K562 treated with DMSO at 1 percent for 12 hours (cell line): ENCODE data around the gene SESN3. TPM values are rescaled to one million over a fixed set of nuclear protein-coding genes. Genes with fewer than 3 reads are reported as not detected.

Source experiments
- total RNA-seq: library from RNA; unstranded; fragments of 300-600 nt; gene quantifications from 2 replicates; pipeline ENCODE4 v1.2.3, GENCODE V29; 2022; ENCODE audit not compliant: insufficient read depth

Gene SESN3
- total RNA-seq, result 0.83 and 6.0 TPM in 2 replicates

GRCh38 chr11:95231127-95231880, at the start of gene SESN3:
SESN3 (minus strand) TSS chr11:95231202; CDS start chr11:95230860, 342 bp downstream.

Other genes with a start within 250 kb of the SESN3 start
- not detected in 2 replicates for gene KDM4E, start 205.9 kb downstream of the SESN3 start, total RNA-seq
- gene KDM4F, start 181.8 kb downstream of the SESN3 start, total RNA-seq, result not detected in 2 replicates
- gene SRSF8, start 164.3 kb downstream of the SESN3 start, total RNA-seq, result 23.6 and 26.2 TPM in 2 replicates
- 3.9 and 9.2 TPM in 2 replicates for gene ENDOD1, start 141.4 kb downstream of the SESN3 start, total RNA-seq